ENCODE measurements around the gene DAGLA. TPM values are rescaled to one million over a fixed set of nuclear protein-coding genes. Genes with fewer than 3 reads are reported as not detected.

Gene DAGLA
- total RNA-seq, 1 experiment from 2014 or later = 8.6 TPM

- intact Hi-C loops (cut with micrococcal nuclease) = no loop called here
- H3K4me3 ChIP-seq (ENCODE audit: low read length) = no peak overlapping the region
- no peak overlapping the region for H3K27ac ChIP-seq (ENCODE audit: low read length)
- H2AFZ ChIP-seq (ENCODE audit: low read length) = no peak overlapping the region
- no peaks in the 10 kb centered on the region for H3K9me3 ChIP-seq (ENCODE audit: low read length)
- no peaks in the 10 kb centered on the region for H3K27me3 ChIP-seq (ENCODE audit: low read length)
- no peak overlapping the region for H3K9ac ChIP-seq (ENCODE audit: low read length)
- H3K79me2 ChIP-seq (ENCODE audit: low read length) = no peaks in the 10 kb centered on the region
- H3K9me2 ChIP-seq (replicated peaks; ENCODE audit: low read length) = no peaks in the 10 kb centered on the region
- DNase-seq = no peak
- ATAC-seq = no peak
- POLR2A ChIA-PET (ENCODE audit: unreplicated experiment) = no interaction called here
- H3K4me2 ChIP-seq (ENCODE audit: low read length) = no peak overlapping the region
- H3K4me1 ChIP-seq (ENCODE audit: insufficient read depth, low read length) = no peaks in the 10 kb centered on the region
- H3K36me3 ChIP-seq (ENCODE audit: low read depth, low read length) = no peaks in the 10 kb centered on the region
- BruUV-seq (replicated peaks) = no TSS peak
- H3F3A ChIP-seq (ENCODE audit: low read length, unreplicated experiment) = no peaks in the 10 kb centered on the region
- no peak for TF ChIP-seq EZH2phosphoT487 (IDR thresholded peaks at IDR 0.05; ENCODE audit: borderline replicate concordance, low read length)
- no peak for TF ChIP-seq EZH2 (IDR thresholded peaks at IDR 0.05; ENCODE audit: low read length, unreplicated experiment)
- TF ChIP-seq, protein P1, sequence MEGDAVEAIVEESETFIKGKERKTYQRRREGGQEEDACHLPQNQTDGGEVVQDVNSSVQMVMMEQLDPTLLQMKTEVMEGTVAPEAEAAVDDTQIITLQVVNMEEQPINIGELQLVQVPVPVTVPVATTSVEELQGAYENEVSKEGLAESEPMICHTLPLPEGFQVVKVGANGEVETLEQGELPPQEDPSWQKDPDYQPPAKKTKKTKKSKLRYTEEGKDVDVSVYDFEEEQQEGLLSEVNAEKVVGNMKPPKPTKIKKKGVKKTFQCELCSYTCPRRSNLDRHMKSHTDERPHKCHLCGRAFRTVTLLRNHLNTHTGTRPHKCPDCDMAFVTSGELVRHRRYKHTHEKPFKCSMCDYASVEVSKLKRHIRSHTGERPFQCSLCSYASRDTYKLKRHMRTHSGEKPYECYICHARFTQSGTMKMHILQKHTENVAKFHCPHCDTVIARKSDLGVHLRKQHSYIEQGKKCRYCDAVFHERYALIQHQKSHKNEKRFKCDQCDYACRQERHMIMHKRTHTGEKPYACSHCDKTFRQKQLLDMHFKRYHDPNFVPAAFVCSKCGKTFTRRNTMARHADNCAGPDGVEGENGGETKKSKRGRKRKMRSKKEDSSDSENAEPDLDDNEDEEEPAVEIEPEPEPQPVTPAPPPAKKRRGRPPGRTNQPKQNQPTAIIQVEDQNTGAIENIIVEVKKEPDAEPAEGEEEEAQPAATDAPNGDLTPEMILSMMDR (conservative IDR thresholded peaks at IDR 0.05; ENCODE audit: low read depth, low read length) = no peak
- CTCF ChIA-PET = interaction anchor here (0.7 kb wide), 1 partner anchor 17 kb away, joined by 3 read pairs; no protein-coding TSS in a partner anchor
- no peaks in the 10 kb centered on the region for H4K20me1 ChIP-seq (ENCODE audit: low read length)
Measured at GRCh38 chr11:61763930-61764605, 83.9 kb downstream of the DAGLA start.

GRCh38 chr11:61764606-61765260 is 84.5 kb downstream of the DAGLA start:
- no TSS peak for BruUV-seq (replicated peaks)

More at GRCh38 chr11:61764606-61765260, 84.5 kb downstream of the DAGLA start:
- Histone ChIP-seq H3K9me3 (ENCODE audit: low read length) (no peaks in the 10 kb centered on the region), H3K4me3 (ENCODE audit: low read length) (no peak overlapping the region), H3K4me2 (ENCODE audit: low read length) (no peak overlapping the region), H3K9ac (ENCODE audit: low read length) (no peak overlapping the region), H3K36me3 (ENCODE audit: low read depth, low read length) (no peaks in the 10 kb centered on the region), H3K79me2 (ENCODE audit: low read length) (no peaks in the 10 kb centered on the region), H2AFZ (ENCODE audit: low read length) (no peak overlapping the region), H4K20me1 (ENCODE audit: low read length) (no peaks in the 10 kb centered on the region), H3K9me2 (replicated peaks; ENCODE audit: low read length) (no peaks in the 10 kb centered on the region), H3K4me1 (ENCODE audit: insufficient read depth, low read length) (no peaks in the 10 kb centered on the region), H3F3A (ENCODE audit: low read length, unreplicated experiment) (no peaks in the 10 kb centered on the region), H3K27ac (ENCODE audit: low read length) (no peak overlapping the region), H3K27me3 (ENCODE audit: low read length) (no peaks in the 10 kb centered on the region)
- TF ChIP-seq EZH2phosphoT487 (IDR thresholded peaks at IDR 0.05; ENCODE audit: borderline replicate concordance, low read length) (no peak), EZH2 (IDR thresholded peaks at IDR 0.05; ENCODE audit: low read length, unreplicated experiment) (no peak)
- TF ChIP-seq, protein P1 (conservative IDR thresholded peaks at IDR 0.05; ENCODE audit: low read depth, low read length) = no peak
- ATAC-seq (no peak), DNase-seq (no peak)
- intact Hi-C loops (cut with micrococcal nuclease) = no loop called here
- POLR2A ChIA-PET (ENCODE audit: unreplicated experiment) = interaction anchor here (0.5 kb wide), 1 partner anchor 36 kb away, joined by 10 read pairs; no protein-coding TSS in a partner anchor
- CTCF ChIA-PET = no interaction called here

All from PC-3 (cell line).